MCF 10A (cell line): Measurements from ENCODE around the gene KMT2B. TPM values are rescaled to one million over a fixed set of nuclear protein-coding genes. Genes with fewer than 3 reads are reported as not detected.
"Not testable (repeated sequence)": the region's sequence is repeated elsewhere in the genome, so short reads cannot be mapped to it uniquely, and the experiment has no call there.

Experiments used
- BruUV-seq: library from RNA; stranded (reverse); fragments of 400-500 nt; replicated peaks from 2 replicates; lab custom pipeline; 2021; lab: Mats Ljungman, UMichigan
- CTCF ChIA-PET: fragments of 300-600 bp; sonication (Branson Sonifier 250); formaldehyde crosslinking; extraction: SDS; loops from one replicate; lab custom pipeline; 2021; ENCODE audit warnings: antibody characterized with exemption, inconsistent platforms; lab: Yijun Ruan, JAX
- POLR2A ChIA-PET: fragments of 300-600, 350-650 bp; sonication (Branson Sonifier 250); formaldehyde crosslinking; extraction: SDS; loops from one replicate; lab custom pipeline; 2020; ENCODE audit warnings: antibody characterized with exemption, inconsistent platforms; lab: Yijun Ruan, JAX
- DNase-seq: peaks from one replicate; pipeline ENCODE4 v3.0.0-alpha.2; 2018; ENCODE audit not compliant: unreplicated experiment
- H3K27ac Mint-ChIP-seq: one replicate; pipeline ENCODE4 v1.8.0; 2022; ENCODE audit warnings: mild to moderate bottlenecking, low read depth, mixed read lengths; ENCODE audit not compliant: unreplicated experiment
- H3K27me3 Mint-ChIP-seq: one replicate; pipeline ENCODE4 v1.8.0; 2022; ENCODE audit warnings: mixed read lengths; ENCODE audit not compliant: insufficient read depth, unreplicated experiment
- H3K36me3 Mint-ChIP-seq: one replicate; pipeline ENCODE4 v1.8.0; 2022; ENCODE audit warnings: mild to moderate bottlenecking, moderate library complexity, mixed read lengths; ENCODE audit not compliant: insufficient read depth, unreplicated experiment
- H3K4me1 Mint-ChIP-seq: one replicate; pipeline ENCODE4 v1.8.0; 2022; ENCODE audit warnings: mixed read lengths; ENCODE audit not compliant: insufficient read depth, unreplicated experiment
- H3K4me3 Mint-ChIP-seq: one replicate; pipeline ENCODE4 v1.8.0; 2022; ENCODE audit warnings: mild to moderate bottlenecking, moderate library complexity, mixed read lengths; ENCODE audit not compliant: unreplicated experiment
- H3K9me3 Mint-ChIP-seq: one replicate; pipeline ENCODE4 v1.8.0; 2022; ENCODE audit warnings: mixed read lengths; ENCODE audit not compliant: unreplicated experiment
- CTCF ChIP-seq: fragments of 200-600 bp; IDR thresholded peaks from one replicate; pipeline ENCODE4 v1.8.0; 2022; ENCODE audit warnings: antibody characterized with exemption, mild to moderate bottlenecking; ENCODE audit not compliant: unreplicated experiment
- intact Hi-C: fragments of 100-400 bp; cut with micrococcal nuclease; formaldehyde crosslinking; loops from 2 replicates; pipeline ENCODE4 v1.14.1; 2022
- total RNA-seq: library from RNA; stranded (reverse); gene quantifications from 2 replicates; pipeline ENCODE4 v1.2.3, GENCODE V29; 2022

KMT2B gene
- total RNA-seq, 1 experiment from 2014 or later: 36.0 TPM

- Mint-ChIP-seq H3K36me3 (no peaks in the 10 kb centered on the region), H3K27ac (no peak overlapping the region), H3K9me3 (no peaks in the 10 kb centered on the region), H3K4me1 (no peaks in the 10 kb centered on the region), H3K27me3 (no peaks in the 10 kb centered on the region), H3K4me3 (no peak overlapping the region)
- ChIA-PET CTCF (no interaction called here), POLR2A (no interaction called here)
- no peak for TF ChIP-seq CTCF
- no peak for DNase-seq
- no TSS peak for BruUV-seq
- intact Hi-C loops: loop anchor here (5.0 kb wide), 2 partner anchors 132 to 192 kb away; no protein-coding TSS in a partner anchor
Observed at GRCh38 chr19:35689836-35690235, 28.0 kb upstream of the KMT2B start.

GRCh38 chr19:35691106-35691505 lies 26.7 kb upstream of the KMT2B start:
- H3K27me3 Mint-ChIP-seq, BruUV-seq, POLR2A ChIA-PET, H3K27ac Mint-ChIP-seq, H3K4me3 Mint-ChIP-seq, DNase-seq, H3K4me1 Mint-ChIP-seq, H3K36me3 Mint-ChIP-seq, H3K9me3 Mint-ChIP-seq: not testable (repeated sequence)
- intact Hi-C loops: loop anchor here (5.0 kb wide), 2 partner anchors 131 to 191 kb away; no protein-coding TSS in a partner anchor
- CTCF ChIA-PET: interaction anchor here (0.8 kb wide), 1 partner anchor 143 kb away, joined by 3 read pairs; no protein-coding TSS in a partner anchor

- Mint-ChIP-seq H3K36me3 (no peaks in the 10 kb centered on the region), H3K27ac (no peak overlapping the region), H3K9me3 (no peaks in the 10 kb centered on the region), H3K27me3 (no peaks in the 10 kb centered on the region), H3K4me1 (no peaks in the 10 kb centered on the region), H3K4me3 (no peak overlapping the region)
- DNase-seq: no peak
- no TSS peak for BruUV-seq
- ChIA-PET POLR2A (interaction anchor here (0.6 to 0.7 kb wide), 2 partner anchors 147 to 374 kb away, joined by 3 to 5 read pairs; no protein-coding TSS in a partner anchor), CTCF (interaction anchor here (0.7 to 1.5 kb wide), 6 partner anchors 11 to 144 kb away, joined by 3 to 5 read pairs (median 4); partner anchors contain the start of gene LIN37)
- intact Hi-C loops: loop anchor here (5.0 kb wide), 2 partner anchors 130 to 190 kb away; no protein-coding TSS in a partner anchor
- TF ChIP-seq CTCF: no peak
Observed at GRCh38 chr19:35692010-35692409, 25.8 kb upstream of the KMT2B start.

- CTCF ChIA-PET: interaction anchor here (0.6 to 1.5 kb wide), 21 partner anchors 8 to 191 kb away, joined by 3 to 9 read pairs (median 4); partner anchors contain the start of gene UPK1A
- intact Hi-C loops: loop anchor here (1.0 to 5.0 kb wide), 3 partner anchors 24 to 189 kb away; no protein-coding TSS in a partner anchor
- Mint-ChIP-seq H3K27ac (no peak overlapping the region), H3K4me3 (no peak overlapping the region), H3K27me3 (no peaks in the 10 kb centered on the region), H3K36me3 (no peaks in the 10 kb centered on the region), H3K4me1 (no peaks in the 10 kb centered on the region), H3K9me3 (no peaks in the 10 kb centered on the region)
- POLR2A ChIA-PET: interaction anchor here (1.1 kb wide), 1 partner anchor 47 kb away, joined by 3 read pairs; no protein-coding TSS in a partner anchor
- no TSS peak for BruUV-seq
- no peak for DNase-seq
- TF ChIP-seq CTCF: no peak
Observed at GRCh38 chr19:35693422-35693821, 24.4 kb upstream of the KMT2B start.
